Left colon (tissue), 2 donors: ENCODE results near the gene TCF7. TPM values are rescaled to one million over a fixed set of nuclear protein-coding genes. Genes with fewer than 3 reads are reported as not detected.
A peak's percentile ranks its signal among the peaks of the same experiment; 100 is the strongest.

Experiments
- ATAC-seq: fragments of 200-7000 bp; cut with Tn5 transposase; one replicate; pipeline ENCODE4 v1.9.1; 2020; ENCODE audit warnings: mild to moderate bottlenecking, moderate library complexity
- DNase-seq, 2 donors: peaks; one replicate each; pipeline ENCODE4 v3.0.0-alpha.2; 2020
- intact Hi-C, 2 donors: fragments of 100-400 bp; cut with DNase I in 1 of 2; cut with micrococcal nuclease in 1 of 2; formaldehyde crosslinking; loops; one replicate each; pipeline versions ENCODE4 v1.11.2 to v1.14.0; 2022; cut with DNase I, micrococcal nuclease
- long read RNA-seq: library from polyadenylated mRNA; unstranded; transcript quantifications from one replicate; pipeline ENCODE4 v2.0.0, GENCODE V29; 2021
- total RNA-seq, 2 donors: library from RNA; stranded (reverse); fragmentation: NEBNext Ultra II Directional; extraction: Animal tissue kit (Norgen Biotek cat#: 25700); gene quantifications; one replicate each; pipeline ENCODE4 v1.2.1, GENCODE V29; 2021
- donor health status: DM: no; HTN: no; CAD: no.
- donor health status: DM: yes; HTN: yes; CAD: no.

TCF7 gene
- total RNA-seq: 1 to 10 TPM; 3.0 to 6.0 TPM
- long read RNA-seq, partial matches to known transcripts: 1 of 11 reads
- long read RNA-seq, other reads (novel, unspliced or antisense): 10 of 11 reads

DNA sequence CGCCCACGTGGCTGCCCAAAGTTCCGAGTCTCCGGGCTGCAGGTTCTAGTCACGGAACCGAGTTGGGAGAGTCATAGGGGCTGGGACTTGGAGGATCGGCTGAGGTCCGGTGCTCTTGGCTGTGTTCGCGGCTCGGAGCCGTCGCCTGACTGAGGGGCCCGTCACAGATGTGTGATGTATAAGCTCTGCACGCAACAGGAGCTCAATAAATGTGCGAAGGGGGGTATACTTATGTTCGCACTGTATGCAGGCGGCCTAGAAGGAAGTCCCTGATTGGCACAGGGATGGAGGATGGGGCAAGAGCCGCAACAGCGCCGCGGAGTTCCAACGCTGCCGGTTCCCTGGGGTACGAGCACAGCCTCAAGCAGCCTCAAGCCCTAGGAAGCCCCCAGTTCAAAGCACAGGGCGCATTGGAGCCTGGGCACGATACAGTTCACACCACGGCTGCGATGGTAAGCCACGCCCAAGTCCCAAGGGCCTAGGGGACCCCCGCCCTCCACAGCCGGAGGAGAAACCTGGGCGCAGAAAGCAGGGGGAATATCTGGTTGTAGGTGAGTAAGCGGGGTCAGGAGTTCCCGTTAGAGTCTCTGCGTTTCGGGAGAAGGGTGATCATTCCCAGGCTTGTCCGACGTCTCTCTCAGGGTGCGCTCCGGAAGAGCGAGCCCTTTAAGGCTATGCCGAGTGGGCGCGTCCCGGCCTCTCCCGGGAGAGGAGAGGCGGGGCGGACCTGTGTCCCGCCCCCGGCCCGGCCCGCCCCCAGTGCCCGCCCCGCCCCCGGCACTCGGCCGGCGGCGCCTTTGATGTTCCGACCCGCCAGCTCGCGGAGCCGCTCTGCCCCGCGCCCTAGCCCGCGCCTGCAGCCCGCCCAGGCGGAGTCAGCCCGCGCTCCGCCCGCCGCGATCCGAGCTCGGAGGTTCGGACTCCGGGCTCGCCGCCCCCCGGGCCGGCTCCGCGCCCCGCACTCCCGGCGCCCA, at the start of gene TCF7:
Gene TCF7, plus strand, starts transcription at position 780 of the 974 bp plus-strand sequence. CDS start 226 bp downstream, outside the sequence.
- ATAC-seq (peak; percentile 98), DNase-seq (peak; percentile 72 to 84)
- intact Hi-C loops: no loop called here

DNA sequence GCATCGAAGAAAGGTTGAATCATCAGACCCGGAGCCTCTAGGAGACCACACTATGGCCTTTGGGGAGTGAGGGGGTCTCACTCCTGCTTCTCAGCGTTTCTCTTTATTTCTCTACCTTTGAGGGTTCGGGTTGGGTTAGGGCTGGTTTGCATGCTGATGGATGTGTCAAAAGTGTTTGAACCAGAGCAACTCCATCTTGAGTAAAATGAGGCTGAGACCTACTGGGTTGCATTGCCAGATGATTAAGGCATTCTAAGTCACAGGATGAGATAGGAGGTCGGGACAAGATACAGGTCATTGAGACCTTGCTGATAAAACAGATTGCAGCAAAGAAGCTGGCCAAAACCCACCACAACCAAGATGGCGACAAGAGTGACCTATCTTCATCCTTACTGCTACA, 44.9 kb upstream of the TCF7 start:
- intact Hi-C loops: no loop called here
- no peak for DNase-seq
- no peak for ATAC-seq

DNA sequence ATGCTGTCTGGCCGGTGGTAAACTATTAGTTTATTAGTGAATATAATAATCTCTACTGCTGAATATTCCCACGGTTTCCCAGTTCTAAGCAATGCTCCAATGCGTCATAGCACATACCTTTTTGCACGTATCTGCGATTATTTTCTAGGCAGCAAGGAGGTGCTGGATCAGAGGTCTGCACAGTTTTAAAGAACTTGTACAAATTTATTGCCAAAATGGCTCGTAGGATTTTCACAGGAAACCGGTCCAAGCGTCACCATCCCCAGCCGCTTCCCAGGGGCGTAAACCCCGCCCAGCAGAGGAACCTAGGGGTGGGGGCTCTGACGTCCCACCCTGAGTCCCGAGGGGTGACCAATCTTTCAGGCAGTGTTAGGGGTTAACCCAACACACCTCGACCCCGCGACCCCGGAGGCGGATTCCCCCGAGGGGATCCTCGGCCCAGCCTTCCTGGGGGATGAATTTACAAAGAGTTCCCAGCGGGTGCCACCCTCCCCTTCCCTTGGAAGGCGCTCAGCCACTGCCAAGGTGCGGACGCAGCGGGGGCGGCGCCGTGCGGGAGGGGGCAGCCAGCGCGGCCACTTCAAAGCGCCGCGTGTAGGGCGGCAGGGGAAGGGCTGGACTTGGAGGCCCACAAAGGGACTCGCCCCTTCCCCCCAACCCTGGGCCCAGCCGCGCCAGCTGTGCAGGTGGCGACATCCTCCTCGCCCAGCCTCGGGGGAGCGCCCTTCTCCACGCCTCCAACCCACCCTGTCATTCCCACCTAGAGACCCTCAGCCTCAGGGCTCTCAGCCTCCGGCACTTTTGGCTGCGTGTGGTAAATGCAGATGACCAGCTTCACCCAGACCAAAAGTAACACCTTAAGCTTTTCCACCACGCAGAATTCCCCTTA, 43.5 kb upstream of the TCF7 start:
- peak; percentile 67 for ATAC-seq
- DNase-seq: peak in 1 of 2 donors; percentile 25
- intact Hi-C loops: no loop called here

DNA sequence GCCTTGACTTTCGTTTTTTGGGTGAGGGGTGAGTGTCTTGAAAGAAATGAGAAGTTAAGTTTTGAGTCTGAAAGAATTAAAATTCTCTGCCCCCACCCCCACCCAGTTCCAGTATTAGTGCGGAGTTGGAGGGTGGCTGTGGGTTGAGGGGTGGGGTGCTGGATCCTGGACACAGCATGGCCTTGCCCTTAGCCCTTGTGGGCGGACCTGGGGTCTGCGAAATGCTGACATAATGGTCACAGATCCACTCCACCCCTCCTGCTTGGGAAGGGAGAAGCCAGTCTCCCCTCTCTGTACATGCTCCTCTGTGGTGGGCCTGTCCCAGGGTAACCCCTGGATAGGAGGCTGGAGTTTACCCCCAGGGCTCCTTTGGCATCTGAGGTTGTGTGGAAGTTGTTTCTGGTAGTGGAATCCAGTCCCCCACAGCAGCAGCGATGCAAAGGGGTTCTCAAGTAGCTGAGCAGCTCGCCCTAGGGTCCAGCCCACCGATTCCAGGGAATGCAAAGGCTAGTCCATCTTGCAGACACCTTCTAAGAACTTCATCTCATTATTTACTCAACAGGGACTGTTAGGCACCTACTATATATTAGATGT, 42.8 kb upstream of the TCF7 start:
- intact Hi-C loops: no loop called here
- ATAC-seq (no peak), DNase-seq (no peak)

GRCh38 chr5:134072471-134073210, 41.8 kb upstream of the TCF7 start:
- DNase-seq: no peak
- ATAC-seq: no peak
- intact Hi-C loops: no loop called here

DNA sequence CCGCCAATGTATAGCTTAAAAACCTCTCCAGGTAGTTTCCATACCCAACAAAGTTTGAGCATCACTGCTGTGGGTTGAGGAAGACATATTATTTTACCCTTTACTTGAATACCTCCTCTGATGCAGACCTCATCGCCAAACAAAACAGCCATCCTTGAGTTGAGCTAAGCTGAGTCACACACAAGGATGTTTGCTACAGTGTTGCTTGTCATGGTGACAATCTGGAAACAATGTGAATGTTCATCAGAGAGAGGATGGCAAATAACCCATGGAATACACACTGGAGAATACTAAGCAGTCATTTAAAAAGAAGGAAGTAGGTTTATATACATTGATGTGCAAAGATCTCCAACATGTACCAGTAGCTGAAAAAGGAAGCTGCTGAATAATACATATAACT, 41.1 kb upstream of the TCF7 start:
- DNase-seq: no peak
- ATAC-seq: no peak
- intact Hi-C loops: no loop called here

DNA sequence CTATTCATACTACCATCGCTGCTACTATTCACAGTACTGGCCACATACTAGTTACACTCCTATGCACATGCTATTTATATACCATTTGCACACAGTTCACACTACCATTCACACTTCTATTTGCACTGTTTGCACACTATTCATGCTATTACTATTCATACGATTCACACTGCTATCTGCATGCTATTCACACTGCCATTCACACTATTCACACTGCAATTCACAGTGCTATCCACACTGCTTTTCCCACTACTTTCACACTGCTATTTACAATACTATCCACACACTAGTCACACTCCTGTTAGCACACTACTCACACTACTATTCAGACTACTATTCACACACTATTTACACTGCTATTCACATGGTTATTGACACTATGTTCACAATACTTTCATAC, 39.4 kb upstream of the TCF7 start:
- intact Hi-C loops: no loop called here
- ATAC-seq: no peak
- DNase-seq: no peak

DNA sequence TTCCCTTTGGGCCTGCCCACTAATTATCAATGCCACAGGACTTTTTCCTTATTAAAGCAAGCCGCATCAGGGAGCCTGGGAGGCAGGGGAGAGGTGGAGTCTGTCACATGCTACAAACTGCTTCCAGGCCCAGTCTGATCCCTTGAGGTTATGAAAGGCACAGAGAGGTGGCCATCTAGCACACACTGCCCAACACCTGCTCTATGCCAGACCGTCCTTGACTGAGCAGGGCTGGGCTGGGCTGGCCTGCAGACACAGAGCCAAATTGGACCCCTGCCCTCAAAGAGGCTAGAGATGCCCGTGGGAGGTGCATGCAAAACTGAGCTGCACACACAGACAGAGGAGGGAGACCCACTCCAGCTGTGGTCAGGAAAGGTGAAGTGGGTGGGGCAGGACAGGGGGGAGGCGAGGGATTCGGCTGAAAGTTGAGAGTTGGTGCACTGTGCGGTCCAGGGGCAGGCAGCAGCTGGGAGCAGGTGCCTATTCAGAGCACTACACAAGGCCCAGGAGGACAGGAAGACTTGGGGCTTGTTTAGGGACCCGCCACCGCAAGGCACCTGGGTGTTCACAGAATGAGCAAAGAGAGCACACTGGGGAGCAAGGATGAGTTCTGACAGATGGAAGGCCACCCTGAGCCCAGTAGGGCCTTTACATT, 36.4 kb upstream of the TCF7 start:
- no peak for ATAC-seq
- intact Hi-C loops: no loop called here
- no peak for DNase-seq

GRCh38 chr5:134079748-134080581, 34.5 kb upstream of the TCF7 start:
- intact Hi-C loops: no loop called here
- DNase-seq: no peak
- ATAC-seq: no peak

DNA sequence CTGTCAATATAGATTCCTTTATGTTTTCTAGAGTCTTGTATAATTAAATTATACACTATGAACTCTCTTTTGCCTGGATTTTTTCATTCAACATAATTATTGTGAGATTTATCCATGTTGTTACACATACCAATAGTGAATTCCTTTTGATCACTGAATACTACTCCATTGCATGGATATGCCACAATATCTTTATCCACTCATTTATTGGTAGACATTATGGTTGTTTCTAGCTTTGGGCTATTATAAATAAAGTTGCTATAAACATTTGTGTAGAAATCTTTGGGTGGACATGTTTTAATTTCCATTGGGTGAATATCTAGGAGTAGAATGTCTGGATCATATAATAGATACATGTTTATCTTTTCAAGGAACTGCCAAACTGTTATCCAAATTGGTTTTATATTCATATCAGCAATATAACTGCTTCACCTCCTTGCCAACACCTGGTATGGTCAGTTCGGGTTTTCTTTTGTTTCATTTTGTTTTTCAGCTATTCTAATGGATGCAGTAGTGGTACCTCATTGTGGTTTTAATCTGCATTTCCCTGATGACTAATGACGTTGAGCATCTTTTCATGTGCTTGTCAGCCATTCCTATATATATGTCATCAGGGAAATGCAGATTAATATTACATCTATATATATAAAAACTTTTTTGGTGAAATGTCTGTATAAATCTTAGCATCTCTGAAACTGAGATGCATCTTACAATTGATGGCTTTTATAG, 32.1 kb upstream of the TCF7 start:
- intact Hi-C loops: no loop called here
- no peak for ATAC-seq
- no peak for DNase-seq

GRCh38 chr5:134083517-134083916, 31.0 kb upstream of the TCF7 start:
- intact Hi-C loops: no loop called here
- DNase-seq (no peak), ATAC-seq (no peak)

DNA sequence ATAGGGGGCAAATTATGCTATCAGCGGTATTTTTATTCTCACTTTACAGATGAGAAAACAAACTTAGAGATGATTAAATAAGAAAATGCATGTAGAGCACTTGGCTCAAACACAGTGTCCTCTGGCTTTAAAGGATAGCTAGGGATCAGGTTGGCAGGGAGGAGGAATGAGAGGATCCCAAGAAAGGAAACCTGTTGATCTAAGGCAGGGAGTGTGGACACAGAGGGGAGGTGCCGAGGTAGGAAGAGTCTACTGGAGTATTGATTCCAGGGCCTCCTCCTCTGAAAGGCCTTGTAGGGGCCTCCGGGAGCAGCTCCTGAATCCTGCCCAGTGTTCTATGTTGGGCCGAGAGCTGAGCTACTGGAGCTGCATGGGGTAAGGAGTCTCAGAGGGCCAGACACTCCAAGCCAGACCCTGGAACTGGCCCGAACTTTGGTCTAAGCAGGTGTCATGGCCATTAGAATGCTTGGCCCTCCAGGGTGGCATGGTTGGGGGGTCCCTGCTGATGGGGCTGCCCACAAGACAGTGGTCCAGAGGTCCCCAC, 30.4 kb upstream of the TCF7 start:
- intact Hi-C loops: no loop called here
- ATAC-seq (no peak), DNase-seq (no peak)

DNA sequence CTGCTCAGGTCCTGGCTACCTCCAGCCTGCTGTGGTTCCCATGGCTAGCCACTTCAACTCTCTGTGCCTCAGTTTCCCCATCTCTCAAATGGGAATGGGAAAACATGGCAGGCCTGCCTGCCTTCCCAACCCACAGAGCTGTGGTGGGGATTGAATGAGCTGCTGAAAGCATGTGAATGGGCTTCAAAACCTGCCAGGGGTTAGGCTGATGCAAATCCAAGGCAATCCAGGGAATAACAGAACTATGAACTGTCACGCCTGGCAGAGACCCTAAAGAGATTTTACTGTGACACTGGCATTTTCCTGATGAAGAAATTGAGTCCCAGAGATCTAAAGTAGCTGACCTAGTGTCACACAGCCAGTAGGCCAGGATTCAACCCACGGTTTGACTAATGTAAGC, 29.9 kb upstream of the TCF7 start:
- no peak for ATAC-seq
- no peak for DNase-seq
- intact Hi-C loops: no loop called here

- DNase-seq: no peak
These were observed 29.1 kb upstream of the TCF7 start for GRCh38 chr5:134085411-134085810.

GRCh38 chr5:134086225-134086942, 28.1 kb upstream of the TCF7 start:
- intact Hi-C loops: no loop called here
- ATAC-seq (no peak), DNase-seq (no peak)

More at GRCh38 chr5:134085411-134085810, 29.1 kb upstream of the TCF7 start:
- ATAC-seq: no peak
- intact Hi-C loops: no loop called here

GRCh38 chr5:134086943-134087305, 27.6 kb upstream of the TCF7 start:
- DNase-seq: no peak
- intact Hi-C loops: no loop called here
- no peak for ATAC-seq
